HepG2 (cell line): Measurements from ENCODE around the gene NR2F1. TPM values are rescaled to one million over a fixed set of nuclear protein-coding genes. Genes with fewer than 3 reads are reported as not detected.

Source experiments
- ATM ChIP-seq: fragments of 450-650 bp; IDR thresholded peaks from 2 replicates; pipeline ENCODE4 v1.7.1; 2017; ENCODE audit warnings: mild to moderate bottlenecking, borderline replicate concordance
- MYNN ChIP-seq: sonication (generic); formaldehyde crosslinking; IDR thresholded peaks from 2 replicates; pipeline ENCODE4 v1.4.0; 2020; ENCODE audit warnings: mild to moderate bottlenecking, low read depth, missing genetic modification reagents
- NFAT5 ChIP-seq: sonication (generic); formaldehyde crosslinking; IDR thresholded peaks from 2 replicates; pipeline ENCODE4 v1.4.0; 2020; ENCODE audit warnings: missing genetic modification reagents
- NFKB2 ChIP-seq: sonication (generic); formaldehyde crosslinking; IDR thresholded peaks from 2 replicates; pipeline ENCODE4 v1.4.0; 2020; ENCODE audit warnings: missing genetic modification reagents, borderline replicate concordance
- POLR2A ChIP-seq, 2 experiments: IDR thresholded peaks; 2 replicates each; pipeline ENCODE4 v1.6.1; 2011; ENCODE audit warnings: low read depth in 2 of 2, low read length in 2 of 2, mild to moderate bottlenecking in 1 of 2, moderate library complexity in 1 of 2; ENCODE audit not compliant: insufficient read depth in 1 of 2
- RERE ChIP-seq: IDR thresholded peaks from 2 replicates; pipeline ENCODE4 v1.6.1; 2016; ENCODE audit warnings: low read depth, missing genetic modification reagents, missing compliant biosample characterization
- RFX1 ChIP-seq: fragments of 450-650 bp; IDR thresholded peaks from 2 replicates; pipeline ENCODE4 v1.6.1; 2017
- SIX4 ChIP-seq: sonication (generic); formaldehyde crosslinking; IDR thresholded peaks from 2 replicates; pipeline ENCODE4 v1.4.0; 2020; ENCODE audit warnings: missing genetic modification reagents
- SRSF4 ChIP-seq: fragments of 200-400 bp; formaldehyde crosslinking; IDR thresholded peaks from one replicate; pipeline ENCODE4 v1.6.1; 2018; ENCODE audit warnings: mild to moderate bottlenecking, low read depth, low read length, moderate library complexity; ENCODE audit not compliant: poor library complexity, severe bottlenecking
- YY1 ChIP-seq: IDR thresholded peaks from 2 replicates; pipeline ENCODE4 v1.6.1; 2011; ENCODE audit warnings: low read length, low read depth, moderate library complexity, mild to moderate bottlenecking; ENCODE audit not compliant: insufficient read depth, insufficient replicate concordance
- ZNF275 ChIP-seq: sonication (generic); formaldehyde crosslinking; IDR thresholded peaks from 2 replicates; pipeline ENCODE4 v1.8.0; 2022; ENCODE audit warnings: missing genetic modification reagents, mild to moderate bottlenecking, inconsistent platforms, borderline replicate concordance
- polyA plus RNA-seq, 8 experiments: library from polyadenylated mRNA; depleted of rRNA in 3 of 8; stranded (reverse) in 7 of 8; unstranded in 1 of 8; fragments of >200 nt; fragmentation: Illumina TruSeq in 4 of 8; extraction: Trizol in 4 of 8; gene quantifications; 2 replicates each; pipeline versions ENCODE4 v1.2.1 to v1.2.3, GENCODE V29; 2011 to 2016; ENCODE audit warnings: low read depth in 4 of 8, missing spikeins in 1 of 8, mixed read lengths in 1 of 8; ENCODE audit not compliant: insufficient read depth in 1 of 8
- total RNA-seq, 5 experiments: library from RNA; depleted of rRNA; stranded (reverse); fragments of >200 nt; fragmentation: Illumina TruSeq; extraction: Trizol; gene quantifications; 2 replicates each; pipeline ENCODE4 v1.2.3, GENCODE V29; 2016; ENCODE audit warnings: low read depth in 1 of 5
- TF ChIP-seq, protein P1 (sequence below): sonication (generic); formaldehyde crosslinking; IDR thresholded peaks from 2 replicates; pipeline ENCODE4 v1.4.0; 2020; ENCODE audit warnings: missing genetic modification reagents, borderline replicate concordance

Gene NR2F1
- total and polyA plus RNA-seq, 2 of the 13 experiments (the other 11 are each of a cell fraction or from before 2014, with no cell fraction given), result 17.1 to 59.7 TPM

DNA sequence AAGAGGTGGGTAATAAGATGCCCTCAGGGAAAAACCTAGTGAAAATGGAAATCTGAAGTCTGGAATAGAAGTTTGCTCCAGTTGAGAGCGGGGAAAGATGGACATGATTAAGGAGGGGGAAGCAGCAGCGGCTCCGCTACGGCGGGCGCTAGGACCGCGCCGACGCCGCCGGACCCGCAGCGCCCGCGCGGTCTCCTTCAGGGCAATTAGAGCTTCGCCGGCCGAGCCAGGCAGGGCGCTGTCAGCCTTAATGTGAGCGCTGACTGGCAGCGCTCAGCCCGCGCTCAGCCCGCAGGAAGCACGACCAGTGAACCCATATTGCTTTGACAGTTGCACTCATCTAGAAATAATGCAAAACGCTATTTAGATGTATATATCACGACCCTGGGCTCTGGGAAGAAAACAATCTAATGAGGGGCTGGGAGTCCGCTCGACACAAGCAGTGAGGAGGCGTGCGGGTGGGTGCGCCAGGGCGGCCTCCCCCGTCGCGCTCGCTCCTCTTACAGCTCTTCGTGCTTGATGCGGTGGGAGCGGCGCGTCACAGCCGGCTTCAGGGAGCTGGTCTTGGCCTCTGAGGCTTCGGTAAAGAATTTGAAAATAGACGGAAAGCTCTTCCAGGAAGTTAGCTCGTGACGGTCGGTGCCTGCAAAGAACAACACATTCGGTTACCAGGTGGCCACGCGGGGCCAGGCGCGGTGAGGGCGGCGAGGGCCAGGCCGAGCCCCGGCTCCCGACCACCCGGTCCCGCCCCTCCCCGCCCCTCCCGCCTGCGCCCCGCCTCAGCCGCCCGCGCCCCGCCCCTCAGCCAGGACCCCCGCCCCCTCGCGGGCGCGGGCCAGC lies 37.7 kb downstream of the NR2F1 start (continued):
- no peak for TF ChIP-seq NFAT5
- TF ChIP-seq MYNN (CRISPR knock-in tag), result no peak
- no peak for TF ChIP-seq RERE (CRISPR knock-in tag)
- TF ChIP-seq, protein P1, sequence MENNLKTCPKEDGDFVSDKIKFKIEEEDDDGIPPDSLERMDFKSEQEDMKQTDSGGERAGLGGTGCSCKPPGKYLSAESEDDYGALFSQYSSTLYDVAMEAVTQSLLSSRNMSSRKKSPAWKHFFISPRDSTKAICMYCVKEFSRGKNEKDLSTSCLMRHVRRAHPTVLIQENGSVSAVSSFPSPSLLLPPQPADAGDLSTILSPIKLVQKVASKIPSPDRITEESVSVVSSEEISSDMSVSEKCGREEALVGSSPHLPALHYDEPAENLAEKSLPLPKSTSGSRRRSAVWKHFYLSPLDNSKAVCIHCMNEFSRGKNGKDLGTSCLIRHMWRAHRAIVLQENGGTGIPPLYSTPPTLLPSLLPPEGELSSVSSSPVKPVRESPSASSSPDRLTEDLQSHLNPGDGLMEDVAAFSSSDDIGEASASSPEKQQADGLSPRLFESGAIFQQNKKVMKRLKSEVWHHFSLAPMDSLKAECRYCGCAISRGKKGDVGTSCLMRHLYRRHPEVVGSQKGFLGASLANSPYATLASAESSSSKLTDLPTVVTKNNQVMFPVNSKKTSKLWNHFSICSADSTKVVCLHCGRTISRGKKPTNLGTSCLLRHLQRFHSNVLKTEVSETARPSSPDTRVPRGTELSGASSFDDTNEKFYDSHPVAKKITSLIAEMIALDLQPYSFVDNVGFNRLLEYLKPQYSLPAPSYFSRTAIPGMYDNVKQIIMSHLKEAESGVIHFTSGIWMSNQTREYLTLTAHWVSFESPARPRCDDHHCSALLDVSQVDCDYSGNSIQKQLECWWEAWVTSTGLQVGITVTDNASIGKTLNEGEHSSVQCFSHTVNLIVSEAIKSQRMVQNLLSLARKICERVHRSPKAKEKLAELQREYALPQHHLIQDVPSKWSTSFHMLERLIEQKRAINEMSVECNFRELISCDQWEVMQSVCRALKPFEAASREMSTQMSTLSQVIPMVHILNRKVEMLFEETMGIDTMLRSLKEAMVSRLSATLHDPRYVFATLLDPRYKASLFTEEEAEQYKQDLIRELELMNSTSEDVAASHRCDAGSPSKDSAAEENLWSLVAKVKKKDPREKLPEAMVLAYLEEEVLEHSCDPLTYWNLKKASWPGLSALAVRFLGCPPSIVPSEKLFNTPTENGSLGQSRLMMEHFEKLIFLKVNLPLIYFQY (CRISPR knock-in tag), result 0 out of 2 replicates have a peak, but pooled peaks have one; percentile 8
- no peak for TF ChIP-seq POLR2A (IDR thresholded peaks at IDR 0.05; ENCODE audit: insufficient read depth in 1 of 2, low read depth in 2 of 2, low read length in 2 of 2)
- TF ChIP-seq YY1, result peak; percentile 34
- no peak for TF ChIP-seq RFX1
- no peak for TF ChIP-seq ZNF275 (CRISPR knock-in tag)
- TF ChIP-seq SIX4 (CRISPR knock-in tag), result no peak
- no peak for TF ChIP-seq ATM
- TF ChIP-seq SRSF4, result no peak
- no peak; the same call in 1 of the 2 replicates for TF ChIP-seq NFKB2
